GM12878 (cell line): ENCODE data around the gene SPIRE2. TPM values are rescaled to one million over a fixed set of nuclear protein-coding genes. Genes with fewer than 3 reads are reported as not detected.

Experiments
- ASH2L ChIP-seq: fragments of 300-600, 200-600 bp; sonication (generic); IDR thresholded peaks from 2 replicates; pipeline ENCODE4 v1.6.1; 2017; ENCODE audit warnings: low read depth, mild to moderate bottlenecking, borderline replicate concordance
- BHLHE40 ChIP-seq, 2 experiments: fragments of 450-650 bp in 1 of 2; IDR thresholded peaks; 2 replicates each; pipeline ENCODE4 v1.6.1; 2011 to 2017; ENCODE audit warnings: low read depth in 2 of 2, borderline replicate concordance in 1 of 2, improper control_type of control experiment in 1 of 2, low read length in 1 of 2, mild to moderate bottlenecking in 1 of 2
- DPF2 ChIP-seq: fragments of 450-650 bp; IDR thresholded peaks from 2 replicates; pipeline ENCODE4 v1.6.1; 2017; ENCODE audit warnings: mild to moderate bottlenecking
- GABPA ChIP-seq: IDR thresholded peaks from 2 replicates; pipeline ENCODE4 v1.6.1; 2014; ENCODE audit warnings: antibody characterized with exemption, low read depth, mild to moderate bottlenecking, inconsistent platforms
- IRF4 ChIP-seq: IDR thresholded peaks from 2 replicates; pipeline ENCODE4 v1.6.1; 2011; ENCODE audit warnings: low read depth, low read length
- JUND ChIP-seq: IDR thresholded peaks from 2 replicates; pipeline ENCODE4 v1.6.1; 2012; ENCODE audit warnings: low read depth, mild to moderate bottlenecking, low read length, improper control_type of control experiment, moderate library complexity
- MXI1 ChIP-seq: fragments of 150-350 bp; IDR thresholded peaks from 2 replicates; pipeline ENCODE4 v1.6.1; 2011; ENCODE audit warnings: low read depth, mild to moderate bottlenecking, inconsistent platforms, low read length, improper control_type of control experiment
- NFIC ChIP-seq: IDR thresholded peaks from 2 replicates; pipeline ENCODE4 v1.6.1; 2012; ENCODE audit warnings: low read depth, mild to moderate bottlenecking, inconsistent platforms, low read length, moderate library complexity
- NR2C2 ChIP-seq: IDR thresholded peaks from 2 replicates; pipeline ENCODE4 v1.6.1; 2011; ENCODE audit warnings: borderline replicate concordance, low read depth; ENCODE audit not compliant: control insufficient read depth, insufficient read length
- POLR2AphosphoS2 ChIP-seq: IDR thresholded peaks from 2 replicates; pipeline ENCODE4 v1.6.1; 2011; ENCODE audit warnings: low read depth, mild to moderate bottlenecking, low read length, improper control_type of control experiment, moderate library complexity
- RB1 ChIP-seq: fragments of 450-650 bp; formaldehyde crosslinking; IDR thresholded peaks from 2 replicates; pipeline ENCODE4 v1.6.1; 2017; ENCODE audit warnings: mild to moderate bottlenecking, borderline replicate concordance
- SMARCA5 ChIP-seq: fragments of 450-650 bp; IDR thresholded peaks from 2 replicates; pipeline ENCODE4 v1.6.1; 2017; ENCODE audit warnings: mild to moderate bottlenecking
- SUZ12 ChIP-seq: fragments of 200-600 bp; sonication (generic); IDR thresholded peaks from one replicate; pipeline ENCODE4 v1.6.1; 2018; ENCODE audit warnings: antibody characterized with exemption, mild to moderate bottlenecking; ENCODE audit not compliant: unreplicated experiment
- TCF3 ChIP-seq: IDR thresholded peaks from 2 replicates; pipeline ENCODE4 v1.6.1; 2012; ENCODE audit warnings: low read depth, mild to moderate bottlenecking, low read length, borderline replicate concordance; ENCODE audit not compliant: insufficient read depth
- TCF7 ChIP-seq: IDR thresholded peaks from 2 replicates; pipeline ENCODE4 v1.6.1; 2014; ENCODE audit warnings: antibody characterized with exemption, borderline replicate concordance
- ZNF384 ChIP-seq: IDR thresholded peaks from 2 replicates; pipeline ENCODE4 v1.6.1; 2012; ENCODE audit warnings: low read depth, mild to moderate bottlenecking, low read length, improper control_type of control experiment, borderline replicate concordance
- polyA plus RNA-seq, 11 experiments: library from polyadenylated mRNA; depleted of rRNA in 4 of 11; unstranded in 6 of 11; stranded (reverse) in 5 of 11; fragments of >200 nt; fragmentation: Nextera tagmentation in 4 of 11; fragmentation: Illumina TruSeq in 1 of 11; extraction: Ambion mirVana in 4 of 11; extraction: Trizol in 1 of 11; gene quantifications; 1 replicate in 1 of 11; 2 replicates in 10 of 11; pipeline versions ENCODE4 v1.2.1 to v1.2.3, GENCODE V29; 2011 to 2016; ENCODE audit warnings: inconsistent platforms in 2 of 11, missing spikeins in 2 of 11, low read depth in 1 of 11
- total RNA-seq, 4 experiments: library from RNA; depleted of rRNA in 3 of 4; stranded (reverse); fragments of >200 nt in 3 of 4; fragmentation: Illumina TruSeq in 1 of 4; extraction: Trizol in 1 of 4; gene quantifications; 2 replicates each; pipeline versions ENCODE4 v1.2.1 to v1.2.3, GENCODE V29; 2013 to 2021
- TF ChIP-seq, protein P1 (sequence below): fragments of 450-650 bp; IDR thresholded peaks from 2 replicates; pipeline ENCODE4 v1.6.1; 2017; ENCODE audit warnings: borderline replicate concordance
- TF ChIP-seq, protein P2 (sequence below): IDR thresholded peaks from 2 replicates; pipeline ENCODE4 v1.6.1; 2012; ENCODE audit warnings: mild to moderate bottlenecking, low read depth, low read length
- TF ChIP-seq, protein P3 (sequence below): IDR thresholded peaks from 2 replicates; pipeline ENCODE4 v1.6.1; 2011; ENCODE audit warnings: borderline replicate concordance, low read depth, mild to moderate bottlenecking, moderate library complexity, mixed read lengths, low read length; ENCODE audit not compliant: insufficient read depth; ENCODE audit errors: extremely low read length
- TF ChIP-seq, protein P4 (sequence below): IDR thresholded peaks from 2 replicates; pipeline ENCODE4 v1.6.1; 2011; ENCODE audit warnings: low read depth, mild to moderate bottlenecking, low read length, moderate library complexity, borderline replicate concordance; ENCODE audit errors: extremely low read depth
- TF ChIP-seq, protein P5 (sequence below), 3 experiments: IDR thresholded peaks in 2 of 3; conservative IDR thresholded peaks in 1 of 3; 2 replicates each; pipeline ENCODE4 v1.5.1; 2011; ENCODE audit warnings: low read depth in 3 of 3, low read length in 3 of 3, mild to moderate bottlenecking in 3 of 3, control low read depth in 2 of 3, moderate library complexity in 2 of 3, inconsistent platforms in 1 of 3, mixed read lengths in 1 of 3; ENCODE audit not compliant: control insufficient read depth in 2 of 3, insufficient read depth in 1 of 3; ENCODE audit errors: extremely low read depth in 1 of 3

The SPIRE2 gene
- total and polyA plus RNA-seq, 10 of the 15 experiments (the other 5 are each of a cell fraction or from before 2014, with no cell fraction given): 0.03 to 0.64 (median 0.27) TPM; not detected in 1

DNA sequence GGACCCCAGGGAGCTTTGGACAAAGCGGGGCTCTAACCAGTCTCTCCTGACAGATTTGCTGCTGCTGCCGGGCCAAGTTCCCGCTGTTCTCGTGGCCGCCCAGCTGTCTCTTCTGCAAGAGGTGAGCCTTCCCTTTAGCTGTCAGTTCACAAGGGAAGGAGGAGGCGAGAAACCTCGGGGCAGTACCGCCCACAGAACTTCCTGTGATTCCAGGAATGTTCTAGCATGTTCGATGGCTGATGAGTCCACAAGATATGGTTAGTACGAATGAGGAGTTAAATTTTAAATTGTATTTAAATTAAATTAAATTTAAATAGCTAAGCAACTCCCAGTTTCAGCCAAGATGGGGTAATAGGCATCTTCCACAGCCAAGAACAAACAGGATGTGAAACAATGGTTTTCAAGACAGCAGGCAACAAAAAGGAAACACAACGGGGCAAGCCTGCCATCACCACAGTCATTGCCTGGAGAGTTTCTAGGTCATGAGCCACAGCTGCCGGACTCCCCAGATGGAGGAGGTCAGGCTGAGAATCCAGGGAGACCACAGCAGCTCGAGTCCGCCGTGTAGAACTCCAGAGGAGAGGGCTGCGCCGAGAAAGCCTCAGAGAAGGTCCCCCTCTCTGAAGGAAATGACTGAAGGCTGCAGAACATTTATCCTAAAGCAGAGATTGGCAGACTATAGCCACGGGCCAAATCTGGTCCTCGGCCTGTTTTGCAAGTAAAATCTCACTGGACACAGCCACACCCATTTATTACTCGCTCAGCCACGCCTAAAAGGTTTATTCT, 35.7 kb downstream of the SPIRE2 start (continued):
- TF ChIP-seq, protein P1, sequence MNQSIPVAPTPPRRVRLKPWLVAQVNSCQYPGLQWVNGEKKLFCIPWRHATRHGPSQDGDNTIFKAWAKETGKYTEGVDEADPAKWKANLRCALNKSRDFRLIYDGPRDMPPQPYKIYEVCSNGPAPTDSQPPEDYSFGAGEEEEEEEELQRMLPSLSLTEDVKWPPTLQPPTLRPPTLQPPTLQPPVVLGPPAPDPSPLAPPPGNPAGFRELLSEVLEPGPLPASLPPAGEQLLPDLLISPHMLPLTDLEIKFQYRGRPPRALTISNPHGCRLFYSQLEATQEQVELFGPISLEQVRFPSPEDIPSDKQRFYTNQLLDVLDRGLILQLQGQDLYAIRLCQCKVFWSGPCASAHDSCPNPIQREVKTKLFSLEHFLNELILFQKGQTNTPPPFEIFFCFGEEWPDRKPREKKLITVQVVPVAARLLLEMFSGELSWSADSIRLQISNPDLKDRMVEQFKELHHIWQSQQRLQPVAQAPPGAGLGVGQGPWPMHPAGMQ: no peak
- TF ChIP-seq SUZ12 (no peak), IRF4 (0 out of 2 replicates have a peak, but pooled peaks have one; percentile 20), DPF2 (0 out of 2 replicates have a peak, but pooled peaks have one; percentile 41), TCF3 (0 out of 2 replicates have a peak, but pooled peaks have one; percentile 16), ZNF384 (no peak), POLR2AphosphoS2 (no peak), GABPA (no peak), NFIC (no peak), TCF7 (no peak), RB1 (no peak), ASH2L (no peak), JUND (no peak), SMARCA5 (no peak), MXI1 (peak; percentile 61), NR2C2 (no peak), BHLHE40 (IDR thresholded peaks at IDR 0.05; ENCODE audit: borderline replicate concordance in 1 of 2, low read depth in 2 of 2, low read length in 1 of 2) (peak in 1 of 2 experiments; percentile 36; a peak in 2 of 4 replicates)
- TF ChIP-seq, protein P2, sequence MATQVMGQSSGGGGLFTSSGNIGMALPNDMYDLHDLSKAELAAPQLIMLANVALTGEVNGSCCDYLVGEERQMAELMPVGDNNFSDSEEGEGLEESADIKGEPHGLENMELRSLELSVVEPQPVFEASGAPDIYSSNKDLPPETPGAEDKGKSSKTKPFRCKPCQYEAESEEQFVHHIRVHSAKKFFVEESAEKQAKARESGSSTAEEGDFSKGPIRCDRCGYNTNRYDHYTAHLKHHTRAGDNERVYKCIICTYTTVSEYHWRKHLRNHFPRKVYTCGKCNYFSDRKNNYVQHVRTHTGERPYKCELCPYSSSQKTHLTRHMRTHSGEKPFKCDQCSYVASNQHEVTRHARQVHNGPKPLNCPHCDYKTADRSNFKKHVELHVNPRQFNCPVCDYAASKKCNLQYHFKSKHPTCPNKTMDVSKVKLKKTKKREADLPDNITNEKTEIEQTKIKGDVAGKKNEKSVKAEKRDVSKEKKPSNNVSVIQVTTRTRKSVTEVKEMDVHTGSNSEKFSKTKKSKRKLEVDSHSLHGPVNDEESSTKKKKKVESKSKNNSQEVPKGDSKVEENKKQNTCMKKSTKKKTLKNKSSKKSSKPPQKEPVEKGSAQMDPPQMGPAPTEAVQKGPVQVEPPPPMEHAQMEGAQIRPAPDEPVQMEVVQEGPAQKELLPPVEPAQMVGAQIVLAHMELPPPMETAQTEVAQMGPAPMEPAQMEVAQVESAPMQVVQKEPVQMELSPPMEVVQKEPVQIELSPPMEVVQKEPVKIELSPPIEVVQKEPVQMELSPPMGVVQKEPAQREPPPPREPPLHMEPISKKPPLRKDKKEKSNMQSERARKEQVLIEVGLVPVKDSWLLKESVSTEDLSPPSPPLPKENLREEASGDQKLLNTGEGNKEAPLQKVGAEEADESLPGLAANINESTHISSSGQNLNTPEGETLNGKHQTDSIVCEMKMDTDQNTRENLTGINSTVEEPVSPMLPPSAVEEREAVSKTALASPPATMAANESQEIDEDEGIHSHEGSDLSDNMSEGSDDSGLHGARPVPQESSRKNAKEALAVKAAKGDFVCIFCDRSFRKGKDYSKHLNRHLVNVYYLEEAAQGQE: no peak
- TF ChIP-seq, protein P3, sequence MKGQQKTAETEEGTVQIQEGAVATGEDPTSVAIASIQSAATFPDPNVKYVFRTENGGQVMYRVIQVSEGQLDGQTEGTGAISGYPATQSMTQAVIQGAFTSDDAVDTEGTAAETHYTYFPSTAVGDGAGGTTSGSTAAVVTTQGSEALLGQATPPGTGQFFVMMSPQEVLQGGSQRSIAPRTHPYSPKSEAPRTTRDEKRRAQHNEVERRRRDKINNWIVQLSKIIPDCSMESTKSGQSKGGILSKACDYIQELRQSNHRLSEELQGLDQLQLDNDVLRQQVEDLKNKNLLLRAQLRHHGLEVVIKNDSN: no peak
- TF ChIP-seq, protein P4, sequence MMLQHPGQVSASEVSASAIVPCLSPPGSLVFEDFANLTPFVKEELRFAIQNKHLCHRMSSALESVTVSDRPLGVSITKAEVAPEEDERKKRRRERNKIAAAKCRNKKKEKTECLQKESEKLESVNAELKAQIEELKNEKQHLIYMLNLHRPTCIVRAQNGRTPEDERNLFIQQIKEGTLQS: no peak
- TF ChIP-seq, protein P5, sequence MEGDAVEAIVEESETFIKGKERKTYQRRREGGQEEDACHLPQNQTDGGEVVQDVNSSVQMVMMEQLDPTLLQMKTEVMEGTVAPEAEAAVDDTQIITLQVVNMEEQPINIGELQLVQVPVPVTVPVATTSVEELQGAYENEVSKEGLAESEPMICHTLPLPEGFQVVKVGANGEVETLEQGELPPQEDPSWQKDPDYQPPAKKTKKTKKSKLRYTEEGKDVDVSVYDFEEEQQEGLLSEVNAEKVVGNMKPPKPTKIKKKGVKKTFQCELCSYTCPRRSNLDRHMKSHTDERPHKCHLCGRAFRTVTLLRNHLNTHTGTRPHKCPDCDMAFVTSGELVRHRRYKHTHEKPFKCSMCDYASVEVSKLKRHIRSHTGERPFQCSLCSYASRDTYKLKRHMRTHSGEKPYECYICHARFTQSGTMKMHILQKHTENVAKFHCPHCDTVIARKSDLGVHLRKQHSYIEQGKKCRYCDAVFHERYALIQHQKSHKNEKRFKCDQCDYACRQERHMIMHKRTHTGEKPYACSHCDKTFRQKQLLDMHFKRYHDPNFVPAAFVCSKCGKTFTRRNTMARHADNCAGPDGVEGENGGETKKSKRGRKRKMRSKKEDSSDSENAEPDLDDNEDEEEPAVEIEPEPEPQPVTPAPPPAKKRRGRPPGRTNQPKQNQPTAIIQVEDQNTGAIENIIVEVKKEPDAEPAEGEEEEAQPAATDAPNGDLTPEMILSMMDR (IDR thresholded peaks at IDR 0.05 in 2 of 3, conservative IDR thresholded peaks at IDR 0.05 in 1 of 3; ENCODE audit: control insufficient read depth in 2 of 3, extremely low read depth in 1 of 3, insufficient read depth in 1 of 3, low read depth in 3 of 3, low read length in 3 of 3): no peak
